H7 (cell line): Measurements from ENCODE around the gene ABLIM2. TPM values are rescaled to one million over a fixed set of nuclear protein-coding genes. Genes with fewer than 3 reads are reported as not detected.

ENCODE experiments used
- DNase-seq: peaks from one replicate; pipeline ENCODE4 v3.0.0; 2012
- H3K27me3 ChIP-seq: 2 replicates; pipeline ENCODE4 v1.6.0; 2011; ENCODE audit warnings: mild to moderate bottlenecking, low read length; ENCODE audit not compliant: control insufficient read depth, insufficient read depth
- H3K36me3 ChIP-seq: replicated peaks from 2 replicates; pipeline ENCODE4 v1.5.1; 2011; ENCODE audit warnings: low read length; ENCODE audit not compliant: control insufficient read depth, insufficient read depth
- H3K4me3 ChIP-seq: 2 replicates; pipeline ENCODE4 v1.5.1; 2011; ENCODE audit warnings: low read depth, mild to moderate bottlenecking, control low read depth, low read length, moderate library complexity; ENCODE audit not compliant: insufficient read depth
- total RNA-seq: library from RNA; depleted of rRNA; stranded (reverse); fragments of >200 nt; shearing (Covaris generic); gene quantifications from 2 replicates; pipeline ENCODE4 v1.2.3, GENCODE V29; 2014

ABLIM2 gene
- total RNA-seq, 1 experiment from 2014 or later, result 1.9 TPM

DNA sequence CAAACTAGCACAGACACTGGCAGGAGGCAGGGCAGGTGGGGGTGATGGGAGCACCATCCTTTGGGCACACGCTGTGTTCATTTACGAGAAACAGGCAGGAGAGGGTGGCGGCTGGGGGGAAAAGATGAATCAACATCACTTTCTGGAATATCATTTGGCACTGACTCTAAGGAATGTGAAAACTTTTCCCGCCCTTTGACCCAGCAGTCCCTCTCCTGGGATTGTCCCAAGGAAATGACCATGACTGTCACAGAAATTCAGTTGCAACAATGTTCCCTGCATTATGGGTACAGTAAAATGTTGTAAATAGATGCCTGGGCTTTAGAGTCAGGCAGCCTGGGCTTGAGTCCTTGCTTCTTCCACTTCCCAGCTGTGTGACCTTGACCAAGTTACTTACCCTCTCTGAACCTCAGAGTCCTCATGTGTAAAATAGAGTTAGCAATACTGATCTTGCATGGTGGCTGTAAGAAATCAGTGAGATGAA, 58.6 kb downstream of the ABLIM2 start:
- no peaks in the 10 kb centered on the region for H3K27me3 ChIP-seq
- DNase-seq, result no peak
- H3K4me3 ChIP-seq, result no peak overlapping the region

DNA sequence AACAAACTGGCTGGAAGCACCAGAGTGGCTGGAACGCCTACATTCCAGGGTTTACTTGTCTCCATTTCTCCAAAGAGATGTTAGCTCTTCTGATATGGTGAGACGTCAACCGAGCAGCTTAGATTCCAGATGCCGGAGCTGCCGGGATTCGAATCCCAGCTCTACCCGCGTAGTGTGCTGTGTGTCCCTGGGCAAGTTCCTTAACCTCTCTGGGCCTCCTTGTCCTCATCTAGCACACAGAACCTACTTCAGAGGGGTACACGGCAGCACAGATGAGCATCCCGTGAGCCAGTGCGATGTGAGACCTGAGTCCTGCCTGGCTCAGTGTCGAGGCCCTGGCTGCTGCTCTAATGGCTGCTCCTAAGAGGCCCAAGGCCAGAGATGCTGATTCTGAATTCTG, 60.1 kb downstream of the ABLIM2 start:
- no peak for DNase-seq
- no peaks in the 10 kb centered on the region for H3K36me3 ChIP-seq
- no peak overlapping the region for H3K4me3 ChIP-seq
- no peaks in the 10 kb centered on the region for H3K27me3 ChIP-seq

More for the DNA sequence above, 58.6 kb downstream of the ABLIM2 start:
- no peaks in the 10 kb centered on the region for H3K36me3 ChIP-seq

DNA sequence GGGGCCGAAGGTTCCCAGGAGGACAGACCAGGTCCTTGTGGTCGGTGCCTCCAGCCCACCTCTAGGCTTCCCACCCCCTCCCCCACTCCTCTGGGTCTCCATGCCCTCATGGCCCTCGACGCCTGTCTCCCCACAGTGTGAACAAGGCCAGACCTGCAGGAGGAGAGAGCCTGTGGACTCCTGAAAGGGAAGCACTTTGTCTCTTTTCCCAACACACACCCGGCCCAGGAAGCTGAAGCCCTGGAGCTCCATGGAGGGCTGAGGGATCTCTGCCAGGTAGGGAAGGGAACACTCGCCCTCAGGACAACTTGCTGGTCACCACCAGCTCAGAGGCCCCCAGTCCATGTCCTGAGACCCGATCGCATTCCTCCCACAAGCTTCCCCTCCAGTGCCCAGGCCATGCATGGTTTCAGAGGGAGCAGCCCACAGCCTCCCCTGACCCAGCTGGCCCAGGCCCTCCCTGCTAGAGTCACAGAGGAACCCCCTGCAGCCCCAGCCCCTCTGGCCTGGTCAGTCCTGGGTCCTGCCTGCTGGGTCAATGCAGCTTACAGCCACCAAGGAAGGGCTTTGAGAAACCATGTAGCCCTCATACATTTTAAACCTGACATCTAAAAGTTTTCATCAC, 60.8 kb downstream of the ABLIM2 start:
- H3K4me3 ChIP-seq, result no peak overlapping the region
- DNase-seq, result no peak

DNA sequence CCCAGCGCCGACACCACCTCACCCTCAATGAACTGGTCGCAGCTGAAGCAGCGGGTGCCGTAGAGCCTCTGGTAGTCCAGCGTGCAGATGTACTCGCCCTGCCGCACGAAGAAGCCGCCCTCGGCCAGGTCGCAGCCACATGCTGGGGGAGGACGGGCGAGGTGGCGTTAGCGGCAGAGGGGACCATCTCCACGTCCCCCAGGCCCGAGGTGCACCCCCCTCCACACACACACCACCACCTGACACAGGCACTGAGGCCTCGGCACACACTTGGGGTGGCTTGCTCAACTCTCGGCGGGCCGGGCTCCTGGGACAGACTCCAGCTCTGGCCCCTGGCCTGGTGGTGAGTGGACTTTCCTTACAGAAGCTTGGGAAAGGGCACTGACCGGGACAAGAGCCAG, 61.5 kb downstream of the ABLIM2 start:
- H3K4me3 ChIP-seq, result no peak overlapping the region
- no peak for DNase-seq
- no peaks in the 10 kb centered on the region for H3K36me3 ChIP-seq
- H3K27me3 ChIP-seq, result no peaks in the 10 kb centered on the region

More for the DNA sequence above, 60.8 kb downstream of the ABLIM2 start:
- Histone ChIP-seq H3K27me3 (no peaks in the 10 kb centered on the region), H3K36me3 (no peaks in the 10 kb centered on the region)

DNA sequence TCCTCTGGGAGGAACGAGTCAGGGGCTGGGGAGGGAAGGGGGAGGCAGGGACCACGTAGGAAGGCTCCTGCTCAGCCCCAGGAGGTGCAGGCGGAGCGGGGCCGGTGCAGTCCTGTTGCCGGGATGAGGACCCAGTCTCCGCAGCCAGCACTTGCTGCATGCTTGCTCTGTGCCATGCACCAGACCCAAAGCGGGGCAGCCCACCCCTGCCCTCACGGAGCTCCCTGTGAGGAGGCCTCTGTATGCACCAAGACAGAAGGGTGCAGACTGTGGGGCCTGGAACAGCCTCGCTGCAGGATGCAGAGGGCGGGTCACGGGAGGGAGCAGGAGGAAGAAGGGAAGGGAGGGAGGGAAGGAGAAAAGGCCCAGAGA, 61.9 kb downstream of the ABLIM2 start:
- DNase-seq, result no peak
- H3K27me3 ChIP-seq, result no peaks in the 10 kb centered on the region

DNA sequence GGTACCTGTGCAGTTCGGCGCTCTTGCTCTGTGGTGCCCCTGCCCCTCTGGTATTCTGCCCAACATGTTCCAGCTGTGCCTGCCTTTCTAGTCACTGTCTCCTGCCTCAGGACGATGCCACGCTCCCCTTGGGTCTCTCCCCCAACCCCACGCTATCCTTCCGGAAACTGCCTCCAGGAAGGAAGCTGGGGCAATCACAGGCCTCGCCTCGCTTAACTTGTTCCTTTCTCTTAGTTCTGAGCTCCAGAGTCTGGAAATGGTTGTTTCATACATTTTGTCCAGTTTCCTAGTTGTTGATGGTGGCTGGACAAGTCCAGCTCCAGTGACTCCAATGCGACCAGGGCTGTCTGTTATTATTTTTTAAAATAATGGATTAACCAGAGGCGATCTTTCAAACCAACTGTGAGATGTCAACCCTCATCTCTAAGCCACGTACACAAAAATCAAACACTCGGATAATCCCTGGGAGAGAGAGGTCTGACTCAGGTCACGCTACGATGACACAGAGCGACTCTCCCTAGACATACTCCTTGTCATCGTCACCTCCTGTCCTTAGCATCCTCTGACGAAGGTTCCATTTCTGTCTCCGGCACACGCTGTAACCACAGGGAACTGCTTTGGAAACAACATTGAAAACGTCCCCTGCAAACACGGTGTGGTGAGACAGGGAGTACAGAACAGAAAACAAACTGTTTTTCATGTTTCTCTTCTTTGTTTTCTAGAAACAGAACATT, 62.5 kb downstream of the ABLIM2 start:
- Histone ChIP-seq H3K36me3 (no peaks in the 10 kb centered on the region), H3K4me3 (no peak overlapping the region), H3K27me3 (no peaks in the 10 kb centered on the region)
- DNase-seq, result no peak

More for the DNA sequence above, 61.9 kb downstream of the ABLIM2 start:
- no peak overlapping the region for H3K4me3 ChIP-seq
- no peaks in the 10 kb centered on the region for H3K36me3 ChIP-seq

DNA sequence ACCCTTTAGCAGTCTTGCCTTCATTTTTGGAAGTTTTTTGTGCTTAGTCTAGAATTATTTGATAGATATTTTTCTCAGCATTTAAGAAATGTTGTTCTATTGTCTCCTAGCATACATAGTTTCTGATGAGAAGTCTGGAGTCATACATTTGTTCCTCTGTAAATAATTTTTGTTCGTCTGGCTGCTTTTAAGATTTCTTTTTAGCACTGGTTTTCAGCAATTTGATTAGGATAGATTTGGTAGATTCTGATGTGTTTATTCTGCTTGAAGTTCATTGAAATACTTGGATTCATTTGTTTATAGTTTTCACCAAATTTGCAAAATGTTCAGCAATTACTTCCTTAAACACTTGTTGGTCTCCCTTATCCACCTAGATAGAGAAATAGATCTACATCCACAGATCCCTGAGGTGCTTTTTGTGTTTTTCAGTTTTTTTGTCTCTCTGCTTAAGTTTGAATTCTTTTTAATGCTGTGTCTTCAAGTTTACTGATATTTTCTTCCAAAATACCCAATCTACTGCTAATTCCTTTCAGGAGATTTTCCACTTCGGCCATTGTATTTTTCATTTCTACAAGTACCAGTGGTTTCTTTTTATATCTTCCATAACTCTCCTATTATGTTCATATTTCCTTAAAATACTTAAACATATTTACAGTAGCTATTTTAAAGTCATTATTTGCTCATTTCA, 64.9 kb downstream of the ABLIM2 start:
- DNase-seq, result no peak

DNA sequence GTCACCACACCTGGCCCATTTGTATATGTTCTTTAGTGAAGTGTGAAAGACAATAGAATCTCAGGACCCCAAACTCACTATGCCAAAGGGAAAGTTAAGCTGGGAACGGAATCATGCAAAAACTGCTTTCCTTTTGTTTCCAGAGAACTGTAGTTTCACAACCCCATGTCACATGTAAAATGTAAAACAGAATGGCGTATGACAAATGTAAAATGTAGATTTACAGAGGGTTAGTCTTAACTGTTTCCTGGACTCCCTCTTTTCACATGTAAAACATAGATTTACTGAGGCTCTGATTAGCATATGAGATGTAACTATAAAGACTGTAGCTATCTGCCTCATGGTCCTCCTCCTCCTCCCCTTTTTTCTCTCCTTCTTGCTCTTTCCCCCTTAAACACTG, 66.3 kb downstream of the ABLIM2 start:
- Histone ChIP-seq H3K4me3 (no peak overlapping the region), H3K27me3 (no peaks in the 10 kb centered on the region), H3K36me3 (no peaks in the 10 kb centered on the region)
- no peak for DNase-seq

More for the DNA sequence above, 64.9 kb downstream of the ABLIM2 start:
- no peaks in the 10 kb centered on the region for H3K36me3 ChIP-seq
- H3K4me3 ChIP-seq, result no peak overlapping the region
- H3K27me3 ChIP-seq, result no peaks in the 10 kb centered on the region

DNA sequence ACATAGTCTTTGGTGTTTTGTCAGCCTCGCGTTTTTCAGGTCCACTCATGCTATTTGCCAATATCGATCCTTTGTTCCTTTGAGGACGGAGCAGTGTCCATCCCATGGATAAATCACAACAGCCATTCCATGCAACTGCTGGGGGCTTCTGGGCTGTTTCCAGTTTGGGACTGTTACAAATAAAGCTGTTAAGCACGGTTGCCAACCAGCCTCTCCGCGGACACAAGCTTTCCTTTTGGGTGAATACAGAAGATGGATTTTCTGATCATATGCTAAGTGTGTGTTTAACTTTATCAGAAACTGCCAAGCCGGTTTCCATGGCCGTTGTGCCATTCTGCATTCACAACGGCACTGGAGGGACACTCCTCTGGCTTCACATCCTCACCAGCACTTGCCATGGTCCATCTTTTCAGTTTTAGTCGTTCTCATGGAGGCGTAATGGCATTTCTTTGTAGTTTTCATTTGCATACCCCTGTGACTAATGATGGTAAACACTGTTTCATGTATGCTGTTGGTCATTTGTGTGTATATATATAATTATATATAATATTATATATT, 67.8 kb downstream of the ABLIM2 start:
- Histone ChIP-seq H3K27me3 (no peaks in the 10 kb centered on the region), H3K36me3 (no peaks in the 10 kb centered on the region), H3K4me3 (no peak overlapping the region)
- DNase-seq, result no peak

DNA sequence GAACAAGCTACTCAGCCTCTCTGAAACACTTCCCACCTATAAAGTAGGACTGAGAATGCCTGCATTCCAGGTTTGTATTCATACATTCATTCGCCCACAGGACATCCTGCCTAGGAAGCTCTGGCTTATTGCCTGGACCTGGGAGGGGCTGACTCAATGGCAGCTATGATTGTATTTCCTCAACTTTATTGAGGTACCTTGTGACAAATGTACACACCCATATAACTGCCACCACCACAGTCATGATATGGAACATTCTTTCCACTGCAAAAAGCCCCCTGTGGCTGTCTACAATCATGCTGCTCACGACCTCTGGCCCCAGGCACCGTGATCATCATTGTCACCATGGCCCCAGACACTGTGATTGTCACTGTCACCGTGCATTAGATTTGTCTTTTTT, 68.3 kb downstream of the ABLIM2 start:
- DNase-seq, result no peak
- H3K36me3 ChIP-seq, result no peaks in the 10 kb centered on the region
- no peak overlapping the region for H3K4me3 ChIP-seq
- no peaks in the 10 kb centered on the region for H3K27me3 ChIP-seq

DNA sequence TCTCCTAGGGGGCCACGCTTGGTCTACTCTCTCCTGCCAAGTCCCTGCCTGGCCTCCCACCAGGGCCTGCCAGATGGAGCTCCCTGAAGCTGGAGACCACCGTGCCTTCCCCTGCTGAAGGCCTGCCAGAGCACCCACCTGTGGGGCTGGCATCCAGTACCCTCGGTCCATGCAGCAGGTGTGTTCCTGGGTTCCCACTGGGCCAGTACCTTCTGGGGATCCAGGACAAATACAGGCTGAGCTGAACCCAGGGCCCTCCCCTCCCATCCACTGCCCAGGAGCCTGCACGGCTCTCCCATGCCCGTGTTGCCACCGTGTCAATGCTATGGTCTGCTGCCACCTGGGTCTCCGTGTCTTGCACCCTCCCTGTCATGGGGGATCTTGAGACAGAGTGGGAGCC, 68.8 kb downstream of the ABLIM2 start:
- H3K36me3 ChIP-seq, result no peaks in the 10 kb centered on the region
- H3K27me3 ChIP-seq, result no peaks in the 10 kb centered on the region
- no peak overlapping the region for H3K4me3 ChIP-seq
- DNase-seq, result no peak

DNA sequence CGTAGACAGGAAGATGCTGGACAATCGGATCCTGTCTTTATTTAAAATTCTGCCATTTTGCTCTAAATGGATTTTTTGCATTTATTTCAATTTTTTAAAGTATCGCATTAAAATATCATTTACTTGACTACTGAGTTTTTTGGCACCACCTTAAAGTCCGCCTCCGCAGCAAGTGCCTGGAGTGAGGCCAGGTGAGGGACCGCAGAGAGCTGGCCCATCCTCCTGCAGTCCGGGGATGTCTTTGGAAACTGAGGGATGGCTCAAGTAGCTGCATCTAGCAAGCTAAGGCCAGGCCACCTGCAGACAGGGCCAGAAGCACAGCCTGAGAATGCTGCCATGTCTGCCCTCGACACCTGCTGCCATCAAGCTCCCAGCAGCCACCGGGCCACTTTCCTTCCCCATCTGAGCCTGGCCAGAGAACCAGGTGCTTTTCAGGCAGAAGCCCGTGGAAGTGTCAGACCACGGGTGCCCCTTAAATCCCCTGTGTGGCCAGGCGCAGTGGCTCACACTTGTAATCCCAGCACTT, 69.6 kb downstream of the ABLIM2 start:
- Histone ChIP-seq H3K36me3 (no peaks in the 10 kb centered on the region), H3K4me3 (no peak overlapping the region), H3K27me3 (no peaks in the 10 kb centered on the region)
- DNase-seq, result no peak

DNA sequence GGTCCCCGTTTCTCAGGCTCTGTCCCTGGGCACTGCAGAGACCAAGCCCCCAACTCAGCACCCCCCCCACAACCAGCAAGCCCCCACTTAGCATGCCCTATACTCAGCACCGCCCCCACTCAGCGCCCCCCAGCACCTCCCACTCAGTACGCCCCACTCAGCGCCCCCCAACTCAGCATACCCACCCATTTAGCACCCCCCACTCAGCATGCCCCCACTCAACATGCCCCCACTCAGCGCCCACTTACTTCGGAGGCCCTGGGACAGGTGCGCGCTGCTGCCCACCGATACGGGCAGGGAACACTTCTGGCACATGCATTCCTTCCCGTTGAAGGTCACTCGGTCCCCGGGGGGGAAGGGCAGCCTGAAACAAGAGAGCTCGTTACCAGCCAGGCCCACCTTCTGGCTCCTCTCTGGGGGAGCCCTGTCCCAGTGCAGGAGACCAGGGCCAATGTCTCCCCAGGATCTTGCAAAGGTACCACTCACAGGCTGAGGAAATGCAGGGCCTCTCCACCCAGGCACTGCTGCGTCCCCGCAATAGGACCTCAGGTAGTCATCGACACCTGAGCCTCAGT, 70.6 kb downstream of the ABLIM2 start:
- no peaks in the 10 kb centered on the region for H3K27me3 ChIP-seq

DNA sequence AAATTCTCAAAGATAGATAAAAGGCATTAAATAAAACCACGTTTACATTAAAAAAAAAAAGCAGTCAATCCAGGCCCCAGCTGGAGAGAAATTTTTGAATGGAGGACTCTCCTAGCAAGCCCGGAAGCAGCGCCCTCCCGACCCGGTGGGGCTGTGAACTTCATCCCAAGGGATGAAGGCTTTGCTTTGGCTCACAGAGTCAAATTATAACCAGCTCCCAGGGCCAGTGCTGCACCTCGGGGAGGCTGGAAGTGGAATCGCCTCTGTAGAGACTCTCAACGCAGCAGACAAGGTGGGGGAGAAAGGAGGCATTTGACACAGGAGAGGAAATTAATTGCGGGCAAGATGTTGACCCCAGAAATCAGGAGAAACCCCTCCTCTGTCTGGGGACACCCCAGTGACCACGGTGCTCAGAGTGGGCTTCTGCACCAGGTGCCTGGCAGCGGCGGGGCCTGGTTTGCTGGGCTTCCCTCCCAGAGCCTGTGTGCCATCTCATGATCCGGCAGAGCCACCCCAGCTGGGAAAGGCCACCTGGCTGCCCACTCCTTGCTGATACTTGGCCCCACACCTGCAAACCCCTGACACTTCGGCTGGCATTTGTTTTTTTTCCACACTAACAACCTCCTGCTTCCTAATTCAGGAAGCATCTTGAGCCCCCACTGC, 71.7 kb downstream of the ABLIM2 start:
- Histone ChIP-seq H3K4me3 (no peak overlapping the region), H3K27me3 (no peaks in the 10 kb centered on the region), H3K36me3 (no peaks in the 10 kb centered on the region)
- no peak for DNase-seq

More for the DNA sequence above, 70.6 kb downstream of the ABLIM2 start:
- no peak for DNase-seq
- no peak overlapping the region for H3K4me3 ChIP-seq
- H3K36me3 ChIP-seq, result no peaks in the 10 kb centered on the region
